GM23338 (cell line): ENCODE results near the gene MGLL. TPM values are rescaled to one million over a fixed set of nuclear protein-coding genes. Genes with fewer than 3 reads are reported as not detected.

Experiments
- ATAC-seq: fragments of 200-7000 bp; cut with Tn5 transposase; 3 replicates; pipeline ENCODE4 v1.9.1; 2020
- DNase-seq: peaks from one replicate; pipeline ENCODE4 v3.0.0-alpha.2; 2015; ENCODE audit warnings: low spot score
- H2AFZ ChIP-seq: fragments of 200-600 bp; sonication (generic); 2 replicates; pipeline ENCODE4 v1.8.0; 2016; ENCODE audit warnings: antibody characterized with exemption, mild to moderate bottlenecking, moderate library complexity
- H3F3A ChIP-seq: fragments of 200-600 bp; sonication (generic); replicated peaks from 2 replicates; pipeline ENCODE4 v1.8.0; 2017; ENCODE audit warnings: antibody characterized with exemption, mixed run types, low read depth
- H3K27ac ChIP-seq: fragments of 200-600 bp; sonication (generic); 2 replicates; pipeline ENCODE4 v1.6.1; 2016; ENCODE audit warnings: low read depth
- H3K27me3 ChIP-seq: fragments of 200-600 bp; sonication (generic); 2 replicates; pipeline ENCODE4 v1.8.0; 2016; ENCODE audit warnings: mild to moderate bottlenecking, mixed run types, moderate library complexity; ENCODE audit not compliant: insufficient read depth
- H3K36me3 ChIP-seq: fragments of 200-600 bp; sonication (generic); 2 replicates; pipeline ENCODE4 v1.8.0; 2016; ENCODE audit warnings: mild to moderate bottlenecking; ENCODE audit not compliant: insufficient read depth
- H3K4me1 ChIP-seq: fragments of 200-600 bp; sonication (generic); 2 replicates; pipeline ENCODE4 v1.8.0; 2016; ENCODE audit warnings: mild to moderate bottlenecking, moderate library complexity; ENCODE audit not compliant: insufficient read depth
- H3K4me2 ChIP-seq: fragments of 200-600 bp; sonication (generic); 2 replicates; pipeline ENCODE4 v1.7.1; 2017; ENCODE audit warnings: mixed run types
- H3K4me3 ChIP-seq: fragments of 200-600 bp; sonication (generic); 2 replicates; pipeline ENCODE4 v1.6.1; 2016; ENCODE audit warnings: mixed run types
- H3K79me2 ChIP-seq: fragments of 200-600 bp; sonication (generic); replicated peaks from 2 replicates; pipeline ENCODE4 v1.8.0; 2017; ENCODE audit warnings: mild to moderate bottlenecking; ENCODE audit not compliant: insufficient read depth
- H3K9me2 ChIP-seq: fragments of 200-600 bp; sonication (generic); 2 replicates; pipeline ENCODE4 v1.8.0; 2017; ENCODE audit not compliant: insufficient read depth
- H4K20me1 ChIP-seq: fragments of 200-600 bp; sonication (generic); replicated peaks from 2 replicates; pipeline ENCODE4 v1.8.0; 2017; ENCODE audit warnings: mild to moderate bottlenecking; ENCODE audit not compliant: insufficient read depth
- H3K27ac Mint-ChIP-seq: 2 replicates; pipeline ENCODE4 v1.8.0; 2020; ENCODE audit warnings: inconsistent platforms, mild to moderate bottlenecking, moderate library complexity, mixed read lengths
- H3K27me3 Mint-ChIP-seq: 3 replicates; pipeline ENCODE4 v1.8.0; 2022; ENCODE audit warnings: low read depth, mild to moderate bottlenecking, moderate library complexity, mixed read lengths, inconsistent platforms; ENCODE audit not compliant: insufficient read depth, poor library complexity
- H3K36me3 Mint-ChIP-seq: 3 replicates; pipeline ENCODE4 v1.8.0; 2021; ENCODE audit warnings: low read depth, mild to moderate bottlenecking, inconsistent platforms, moderate library complexity, mixed read lengths
- H3K4me1 Mint-ChIP-seq: 3 replicates; pipeline ENCODE4 v1.8.0; 2020; ENCODE audit warnings: mild to moderate bottlenecking, inconsistent platforms, mixed read lengths
- H3K4me3 Mint-ChIP-seq: 3 replicates; pipeline ENCODE4 v1.8.0; 2021; ENCODE audit warnings: moderate library complexity, mild to moderate bottlenecking, inconsistent platforms, mixed read lengths
- H3K9me3 Mint-ChIP-seq: 3 replicates; pipeline ENCODE4 v1.8.0; 2020; ENCODE audit warnings: moderate library complexity, mild to moderate bottlenecking, inconsistent platforms, mixed read lengths
- CREB1 ChIP-seq: fragments of 250-450 bp; sonication (Bioruptor Pico); IDR thresholded peaks from 2 replicates; pipeline ENCODE4 v1.5.0; 2020; ENCODE audit warnings: low read depth, mild to moderate bottlenecking, moderate library complexity
- EZH2 ChIP-seq: fragments of 200-600 bp; sonication (generic); IDR thresholded peaks from one replicate; pipeline ENCODE4 v1.8.0; 2017; ENCODE audit warnings: antibody characterized with exemption, mild to moderate bottlenecking, low read depth; ENCODE audit not compliant: unreplicated experiment
- JUNB ChIP-seq: IDR thresholded peaks from one replicate; pipeline ENCODE4 v1.6.1; 2016; ENCODE audit warnings: antibody characterized with exemption; ENCODE audit not compliant: unreplicated experiment
- NANOG ChIP-seq: IDR thresholded peaks from 2 replicates; pipeline ENCODE4 v1.6.1; 2016; ENCODE audit warnings: antibody characterized with exemption, borderline replicate concordance
- ZNF114 ChIP-seq: fragments of 250-450 bp; sonication (Bioruptor Pico); IDR thresholded peaks from 2 replicates; pipeline ENCODE4 v1.5.0; 2020; ENCODE audit warnings: mild to moderate bottlenecking, moderate library complexity
- ZNF331 ChIP-seq: fragments of 250-450 bp; sonication (Bioruptor Pico); IDR thresholded peaks from 2 replicates; pipeline ENCODE4 v1.5.0; 2020; ENCODE audit warnings: low read depth, mild to moderate bottlenecking, moderate library complexity
- polyA plus RNA-seq: library from polyadenylated mRNA; unstranded; fragments of >200 nt; fragmentation: Nextera tagmentation; extraction: Ambion mirVana; gene quantifications from 2 replicates; pipeline ENCODE4 v1.2.1, GENCODE V29; 2016
- total RNA-seq: library from RNA; depleted of rRNA; stranded (reverse); fragments of >200 nt; shearing (Covaris generic); gene quantifications from 2 replicates; pipeline ENCODE4 v1.2.3, GENCODE V29; 2014
- TF ChIP-seq, protein P1 (sequence below), 2 experiments: fragments of 200-600 bp in 1 of 2; sonication (generic) in 1 of 2; conservative IDR thresholded peaks; 2 replicates each; pipeline versions ENCODE4 v1.5.1 to v1.6.1; 2016 to 2017; ENCODE audit warnings: antibody characterized with exemption in 2 of 2, low read depth in 2 of 2, mild to moderate bottlenecking in 2 of 2, moderate library complexity in 1 of 2
- TF ChIP-seq, protein P2 (sequence below): fragments of 250-450 bp; sonication (Bioruptor Pico); IDR thresholded peaks from 2 replicates; pipeline ENCODE4 v1.5.0; 2020; ENCODE audit warnings: mild to moderate bottlenecking, moderate library complexity
- TF ChIP-seq, protein P3 (sequence below): IDR thresholded peaks from 2 replicates; pipeline ENCODE4 v1.6.1; 2016; ENCODE audit warnings: antibody characterized with exemption

The MGLL gene
- total and polyA plus RNA-seq, 2 experiments from 2014 or later = 0.71 to 0.83 TPM

DNA sequence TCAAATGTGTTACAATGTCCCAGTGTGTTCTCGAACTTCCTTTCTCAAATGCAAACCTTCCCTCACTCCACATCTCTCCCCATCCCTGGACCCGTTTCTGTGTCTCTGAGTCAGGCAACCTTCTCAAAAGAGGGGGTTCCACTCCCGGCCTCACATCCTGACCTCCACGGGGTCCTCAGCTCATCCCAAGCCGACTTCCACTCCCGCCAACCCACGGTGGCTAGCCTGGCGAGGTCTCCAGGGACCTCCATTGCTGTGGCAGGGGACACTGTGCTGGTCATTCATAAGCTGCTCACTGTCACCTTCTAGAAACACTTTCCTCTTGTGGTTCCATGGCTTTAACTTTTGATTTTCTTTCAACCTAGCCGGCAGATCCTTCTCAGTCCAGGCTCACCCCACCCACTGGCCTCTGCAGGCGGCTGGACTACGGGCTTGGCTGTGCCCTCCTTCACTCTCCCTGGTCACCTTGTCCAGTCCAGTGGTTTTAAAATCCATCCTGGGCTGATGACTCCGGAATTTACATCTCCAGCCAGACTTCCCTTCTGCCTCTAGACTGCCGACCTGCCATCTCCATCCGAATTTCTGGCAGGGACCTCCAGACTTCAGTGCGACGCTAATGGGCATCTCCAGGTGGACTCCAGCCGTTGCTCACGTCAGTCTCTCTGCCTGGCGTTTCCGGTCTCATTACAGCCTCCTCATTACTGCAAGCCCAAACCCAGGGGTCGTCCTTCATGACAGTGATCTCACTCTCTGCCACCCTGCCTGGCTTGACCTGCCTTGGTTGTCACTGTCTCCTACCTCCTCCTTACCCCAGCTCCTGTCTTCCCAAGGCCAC lies 129.6 kb downstream of the MGLL start (continued):
- TF ChIP-seq, protein P1, sequence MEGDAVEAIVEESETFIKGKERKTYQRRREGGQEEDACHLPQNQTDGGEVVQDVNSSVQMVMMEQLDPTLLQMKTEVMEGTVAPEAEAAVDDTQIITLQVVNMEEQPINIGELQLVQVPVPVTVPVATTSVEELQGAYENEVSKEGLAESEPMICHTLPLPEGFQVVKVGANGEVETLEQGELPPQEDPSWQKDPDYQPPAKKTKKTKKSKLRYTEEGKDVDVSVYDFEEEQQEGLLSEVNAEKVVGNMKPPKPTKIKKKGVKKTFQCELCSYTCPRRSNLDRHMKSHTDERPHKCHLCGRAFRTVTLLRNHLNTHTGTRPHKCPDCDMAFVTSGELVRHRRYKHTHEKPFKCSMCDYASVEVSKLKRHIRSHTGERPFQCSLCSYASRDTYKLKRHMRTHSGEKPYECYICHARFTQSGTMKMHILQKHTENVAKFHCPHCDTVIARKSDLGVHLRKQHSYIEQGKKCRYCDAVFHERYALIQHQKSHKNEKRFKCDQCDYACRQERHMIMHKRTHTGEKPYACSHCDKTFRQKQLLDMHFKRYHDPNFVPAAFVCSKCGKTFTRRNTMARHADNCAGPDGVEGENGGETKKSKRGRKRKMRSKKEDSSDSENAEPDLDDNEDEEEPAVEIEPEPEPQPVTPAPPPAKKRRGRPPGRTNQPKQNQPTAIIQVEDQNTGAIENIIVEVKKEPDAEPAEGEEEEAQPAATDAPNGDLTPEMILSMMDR (conservative IDR thresholded peaks at IDR 0.05; ENCODE audit: low read depth in 2 of 2) = no peak
- TF ChIP-seq JUNB = no peak

DNA sequence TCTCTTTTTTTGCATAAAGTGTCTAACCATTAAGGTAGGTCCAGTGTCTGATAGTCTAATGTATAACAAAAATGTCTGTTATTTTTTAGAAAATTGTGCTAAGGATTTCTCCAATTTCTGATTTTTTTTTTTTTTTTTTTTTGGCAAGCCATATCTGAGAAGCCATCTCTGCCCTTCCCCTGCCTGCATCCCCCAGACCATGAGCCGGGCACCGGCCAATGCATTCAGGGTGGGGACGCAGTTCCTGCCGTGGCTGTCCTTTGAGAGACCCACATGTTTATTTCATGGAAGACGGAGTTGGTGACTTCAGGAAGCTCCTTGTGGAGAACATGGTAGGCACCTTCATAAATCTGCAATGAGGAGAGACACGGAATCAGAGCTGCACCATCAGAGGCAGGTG lies 130.3 kb downstream of the MGLL start:
- H3F3A ChIP-seq = no peaks in the 10 kb centered on the region
- Mint-ChIP-seq H3K27me3 (peaks cover 15% of the 10 kb centered on the region), H3K36me3 (no peaks in the 10 kb centered on the region), H3K4me1 (peaks cover 24% of the 10 kb centered on the region), H3K4me3 (no peak overlapping the region), H3K27ac (no peak overlapping the region), H3K9me3 (no peaks in the 10 kb centered on the region)
- no peak overlapping the region for H3K4me2 ChIP-seq
- DNase-seq = no peak
- no peak overlapping the region for H3K27ac ChIP-seq
- H3K9me2 ChIP-seq = no peaks in the 10 kb centered on the region
- H3K36me3 ChIP-seq = no peaks in the 10 kb centered on the region
- H2AFZ ChIP-seq = no peak overlapping the region
- H3K27me3 ChIP-seq = no peaks in the 10 kb centered on the region
- no peaks in the 10 kb centered on the region for H4K20me1 ChIP-seq
- no peak for TF ChIP-seq ZNF331 (CRISPR knock-in tag)
- TF ChIP-seq NANOG = no peak
- TF ChIP-seq EZH2 = no peak
- TF ChIP-seq ZNF114 (CRISPR knock-in tag) = no peak
- no peak for TF ChIP-seq JUNB
- H3K79me2 ChIP-seq = no peaks in the 10 kb centered on the region
- 0 out of 2 replicates have a peak, but pooled peaks cover 5% of the 10 kb centered on the region for H3K4me1 ChIP-seq
- H3K4me3 ChIP-seq = no peak overlapping the region
- no peak for ATAC-seq

DNA sequence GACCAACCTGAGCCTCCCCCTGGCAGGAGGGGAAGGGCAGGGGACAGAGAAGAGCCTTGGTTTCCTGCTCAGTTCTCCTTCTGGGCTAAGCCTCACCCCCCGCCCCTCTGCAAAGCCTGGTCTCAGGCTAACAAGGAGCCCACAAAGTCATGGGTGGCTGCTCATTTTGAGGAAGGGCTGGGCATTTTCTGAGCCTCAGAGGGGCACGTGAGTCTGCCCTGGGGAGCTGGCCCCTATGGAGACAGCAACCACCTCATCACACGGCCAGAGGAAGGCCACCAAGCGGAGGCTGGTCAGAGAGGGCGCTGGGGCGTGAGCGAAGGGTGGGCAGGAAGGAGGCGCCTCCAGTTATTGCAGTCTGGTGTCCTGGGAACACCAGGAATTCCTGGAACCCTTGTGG lies 130.8 kb downstream of the MGLL start:
- Histone ChIP-seq H3K4me2 (no peak overlapping the region), H3F3A (no peaks in the 10 kb centered on the region), H3K9me2 (0 out of 2 replicates have a peak, but pooled peaks cover 1% of the 10 kb centered on the region), H3K4me3 (no peak overlapping the region), H3K27me3 (no peaks in the 10 kb centered on the region), H4K20me1 (no peaks in the 10 kb centered on the region), H3K27ac (no peak overlapping the region), H3K79me2 (no peaks in the 10 kb centered on the region), H3K36me3 (no peaks in the 10 kb centered on the region), H2AFZ (no peak overlapping the region), H3K4me1 (0 out of 2 replicates have a peak, but pooled peaks cover 5% of the 10 kb centered on the region)
- H3K9me3 Mint-ChIP-seq = no peaks in the 10 kb centered on the region
- H3K27me3 Mint-ChIP-seq = peaks cover 13% of the 10 kb centered on the region
- H3K36me3 Mint-ChIP-seq = no peaks in the 10 kb centered on the region
- no peak overlapping the region for H3K4me3 Mint-ChIP-seq
- H3K4me1 Mint-ChIP-seq = peaks cover 24% of the 10 kb centered on the region
- no peak overlapping the region for H3K27ac Mint-ChIP-seq
- DNase-seq (no peak), ATAC-seq (no peak)
- TF ChIP-seq CREB1 (CRISPR knock-in tag) (no peak), ZNF331 (CRISPR knock-in tag) (no peak), ZNF114 (CRISPR knock-in tag) (no peak)
- TF ChIP-seq, protein P2, sequence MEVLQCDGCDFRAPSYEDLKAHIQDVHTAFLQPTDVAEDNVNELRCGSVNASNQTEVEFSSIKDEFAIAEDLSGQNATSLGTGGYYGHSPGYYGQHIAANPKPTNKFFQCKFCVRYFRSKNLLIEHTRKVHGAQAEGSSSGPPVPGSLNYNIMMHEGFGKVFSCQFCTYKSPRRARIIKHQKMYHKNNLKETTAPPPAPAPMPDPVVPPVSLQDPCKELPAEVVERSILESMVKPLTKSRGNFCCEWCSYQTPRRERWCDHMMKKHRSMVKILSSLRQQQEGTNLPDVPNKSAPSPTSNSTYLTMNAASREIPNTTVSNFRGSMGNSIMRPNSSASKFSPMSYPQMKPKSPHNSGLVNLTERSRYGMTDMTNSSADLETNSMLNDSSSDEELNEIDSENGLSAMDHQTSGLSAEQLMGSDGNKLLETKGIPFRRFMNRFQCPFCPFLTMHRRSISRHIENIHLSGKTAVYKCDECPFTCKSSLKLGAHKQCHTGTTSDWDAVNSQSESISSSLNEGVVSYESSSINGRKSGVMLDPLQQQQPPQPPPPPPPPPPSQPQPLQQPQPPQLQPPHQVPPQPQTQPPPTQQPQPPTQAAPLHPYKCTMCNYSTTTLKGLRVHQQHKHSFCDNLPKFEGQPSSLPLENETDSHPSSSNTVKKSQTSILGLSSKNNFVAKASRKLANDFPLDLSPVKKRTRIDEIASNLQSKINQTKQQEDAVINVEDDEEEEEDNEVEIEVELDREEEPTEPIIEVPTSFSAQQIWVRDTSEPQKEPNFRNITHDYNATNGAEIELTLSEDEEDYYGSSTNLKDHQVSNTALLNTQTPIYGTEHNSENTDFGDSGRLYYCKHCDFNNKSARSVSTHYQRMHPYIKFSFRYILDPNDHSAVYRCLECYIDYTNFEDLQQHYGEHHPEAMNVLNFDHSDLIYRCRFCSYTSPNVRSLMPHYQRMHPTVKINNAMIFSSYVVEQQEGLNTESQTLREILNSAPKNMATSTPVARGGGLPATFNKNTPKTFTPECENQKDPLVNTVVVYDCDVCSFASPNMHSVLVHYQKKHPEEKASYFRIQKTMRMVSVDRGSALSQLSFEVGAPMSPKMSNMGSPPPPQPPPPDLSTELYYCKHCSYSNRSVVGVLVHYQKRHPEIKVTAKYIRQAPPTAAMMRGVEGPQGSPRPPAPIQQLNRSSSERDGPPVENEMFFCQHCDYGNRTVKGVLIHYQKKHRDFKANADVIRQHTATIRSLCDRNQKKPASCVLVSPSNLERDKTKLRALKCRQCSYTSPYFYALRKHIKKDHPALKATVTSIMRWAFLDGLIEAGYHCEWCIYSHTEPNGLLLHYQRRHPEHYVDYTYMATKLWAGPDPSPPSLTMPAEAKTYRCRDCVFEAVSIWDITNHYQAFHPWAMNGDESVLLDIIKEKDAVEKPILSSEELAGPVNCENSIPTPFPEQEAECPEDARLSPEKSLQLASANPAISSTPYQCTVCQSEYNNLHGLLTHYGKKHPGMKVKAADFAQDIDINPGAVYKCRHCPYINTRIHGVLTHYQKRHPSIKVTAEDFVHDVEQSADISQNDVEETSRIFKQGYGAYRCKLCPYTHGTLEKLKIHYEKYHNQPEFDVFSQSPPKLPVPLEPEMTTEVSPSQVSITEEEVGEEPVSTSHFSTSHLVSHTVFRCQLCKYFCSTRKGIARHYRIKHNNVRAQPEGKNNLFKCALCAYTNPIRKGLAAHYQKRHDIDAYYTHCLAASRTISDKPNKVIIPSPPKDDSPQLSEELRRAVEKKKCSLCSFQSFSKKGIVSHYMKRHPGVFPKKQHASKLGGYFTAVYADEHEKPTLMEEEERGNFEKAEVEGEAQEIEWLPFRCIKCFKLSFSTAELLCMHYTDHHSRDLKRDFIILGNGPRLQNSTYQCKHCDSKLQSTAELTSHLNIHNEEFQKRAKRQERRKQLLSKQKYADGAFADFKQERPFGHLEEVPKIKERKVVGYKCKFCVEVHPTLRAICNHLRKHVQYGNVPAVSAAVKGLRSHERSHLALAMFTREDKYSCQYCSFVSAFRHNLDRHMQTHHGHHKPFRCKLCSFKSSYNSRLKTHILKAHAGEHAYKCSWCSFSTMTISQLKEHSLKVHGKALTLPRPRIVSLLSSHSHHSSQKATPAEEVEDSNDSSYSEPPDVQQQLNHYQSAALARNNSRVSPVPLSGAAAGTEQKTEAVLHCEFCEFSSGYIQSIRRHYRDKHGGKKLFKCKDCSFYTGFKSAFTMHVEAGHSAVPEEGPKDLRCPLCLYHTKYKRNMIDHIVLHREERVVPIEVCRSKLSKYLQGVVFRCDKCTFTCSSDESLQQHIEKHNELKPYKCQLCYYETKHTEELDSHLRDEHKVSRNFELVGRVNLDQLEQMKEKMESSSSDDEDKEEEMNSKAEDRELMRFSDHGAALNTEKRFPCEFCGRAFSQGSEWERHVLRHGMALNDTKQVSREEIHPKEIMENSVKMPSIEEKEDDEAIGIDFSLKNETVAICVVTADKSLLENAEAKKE (CRISPR knock-in tag) = no peak
- TF ChIP-seq, protein P3, sequence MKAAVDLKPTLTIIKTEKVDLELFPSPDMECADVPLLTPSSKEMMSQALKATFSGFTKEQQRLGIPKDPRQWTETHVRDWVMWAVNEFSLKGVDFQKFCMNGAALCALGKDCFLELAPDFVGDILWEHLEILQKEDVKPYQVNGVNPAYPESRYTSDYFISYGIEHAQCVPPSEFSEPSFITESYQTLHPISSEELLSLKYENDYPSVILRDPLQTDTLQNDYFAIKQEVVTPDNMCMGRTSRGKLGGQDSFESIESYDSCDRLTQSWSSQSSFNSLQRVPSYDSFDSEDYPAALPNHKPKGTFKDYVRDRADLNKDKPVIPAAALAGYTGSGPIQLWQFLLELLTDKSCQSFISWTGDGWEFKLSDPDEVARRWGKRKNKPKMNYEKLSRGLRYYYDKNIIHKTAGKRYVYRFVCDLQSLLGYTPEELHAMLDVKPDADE = no peak
